K562 treated with DMSO at 1 percent for 48 hours (cell line): Measurements from ENCODE around the gene ZBTB9. TPM values are rescaled to one million over a fixed set of nuclear protein-coding genes. Genes with fewer than 3 reads are reported as not detected.

Source experiments
- total RNA-seq: library from RNA; unstranded; fragments of 300-600 nt; gene quantifications from 2 replicates; pipeline ENCODE4 v1.2.3, GENCODE V29; 2022; ENCODE audit warnings: low replicate concordance; ENCODE audit errors: extremely low read depth

Gene ZBTB9, protein sequence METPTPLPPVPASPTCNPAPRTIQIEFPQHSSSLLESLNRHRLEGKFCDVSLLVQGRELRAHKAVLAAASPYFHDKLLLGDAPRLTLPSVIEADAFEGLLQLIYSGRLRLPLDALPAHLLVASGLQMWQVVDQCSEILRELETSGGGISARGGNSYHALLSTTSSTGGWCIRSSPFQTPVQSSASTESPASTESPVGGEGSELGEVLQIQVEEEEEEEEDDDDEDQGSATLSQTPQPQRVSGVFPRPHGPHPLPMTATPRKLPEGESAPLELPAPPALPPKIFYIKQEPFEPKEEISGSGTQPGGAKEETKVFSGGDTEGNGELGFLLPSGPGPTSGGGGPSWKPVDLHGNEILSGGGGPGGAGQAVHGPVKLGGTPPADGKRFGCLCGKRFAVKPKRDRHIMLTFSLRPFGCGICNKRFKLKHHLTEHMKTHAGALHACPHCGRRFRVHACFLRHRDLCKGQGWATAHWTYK
- total RNA-seq, result not detected in 2 replicates

DNA sequence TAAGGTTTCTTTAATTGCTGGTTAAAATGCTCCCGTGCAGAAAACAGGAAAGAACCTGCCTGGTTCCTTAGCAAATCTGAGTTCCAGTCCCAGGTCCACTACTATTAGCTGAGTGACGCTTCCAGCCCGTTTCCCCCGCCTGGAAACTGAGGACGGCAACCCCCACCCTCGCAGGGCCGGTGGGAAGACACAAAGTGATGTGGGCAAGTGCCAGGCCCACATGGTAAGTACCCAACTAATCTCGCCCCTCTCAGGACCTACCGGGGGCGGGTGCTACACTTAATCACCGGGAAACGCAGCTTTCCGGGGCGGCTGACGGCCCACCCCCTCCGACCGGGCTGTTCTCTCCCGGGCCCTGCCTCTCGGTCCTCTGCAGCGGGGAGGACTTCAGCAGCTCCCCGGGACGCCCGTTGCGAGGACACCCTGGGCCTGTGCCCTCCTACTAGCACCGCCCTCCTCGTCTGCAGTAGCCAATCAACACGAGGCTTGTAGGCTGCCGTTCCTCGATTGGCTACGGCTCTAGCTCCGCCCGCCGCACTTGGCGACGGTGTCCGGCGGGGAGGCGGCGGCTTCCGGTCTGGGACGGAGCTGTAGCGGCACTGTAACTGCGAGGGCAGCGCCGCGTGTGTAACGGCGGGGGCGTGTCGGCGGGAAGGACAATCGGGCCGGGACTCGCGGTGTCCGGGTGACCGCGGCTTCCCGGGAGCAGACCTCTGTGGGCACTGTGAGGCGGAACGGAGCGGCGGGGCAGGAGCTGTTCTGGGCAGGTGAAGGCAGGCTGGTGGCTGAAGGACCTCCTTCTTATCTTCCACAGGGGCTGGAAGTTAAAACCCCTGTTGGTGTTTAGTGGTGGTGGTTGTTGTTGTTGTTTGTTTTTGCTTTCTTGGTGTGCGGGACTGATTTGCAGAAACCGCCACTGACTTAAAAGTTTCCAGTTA is at the start of gene ZBTB9:
Gene ZBTB9 (plus strand): TSS at position 568 of the 938 bp plus-strand sequence. CDS start 525 bp downstream, outside the sequence.

DNA sequence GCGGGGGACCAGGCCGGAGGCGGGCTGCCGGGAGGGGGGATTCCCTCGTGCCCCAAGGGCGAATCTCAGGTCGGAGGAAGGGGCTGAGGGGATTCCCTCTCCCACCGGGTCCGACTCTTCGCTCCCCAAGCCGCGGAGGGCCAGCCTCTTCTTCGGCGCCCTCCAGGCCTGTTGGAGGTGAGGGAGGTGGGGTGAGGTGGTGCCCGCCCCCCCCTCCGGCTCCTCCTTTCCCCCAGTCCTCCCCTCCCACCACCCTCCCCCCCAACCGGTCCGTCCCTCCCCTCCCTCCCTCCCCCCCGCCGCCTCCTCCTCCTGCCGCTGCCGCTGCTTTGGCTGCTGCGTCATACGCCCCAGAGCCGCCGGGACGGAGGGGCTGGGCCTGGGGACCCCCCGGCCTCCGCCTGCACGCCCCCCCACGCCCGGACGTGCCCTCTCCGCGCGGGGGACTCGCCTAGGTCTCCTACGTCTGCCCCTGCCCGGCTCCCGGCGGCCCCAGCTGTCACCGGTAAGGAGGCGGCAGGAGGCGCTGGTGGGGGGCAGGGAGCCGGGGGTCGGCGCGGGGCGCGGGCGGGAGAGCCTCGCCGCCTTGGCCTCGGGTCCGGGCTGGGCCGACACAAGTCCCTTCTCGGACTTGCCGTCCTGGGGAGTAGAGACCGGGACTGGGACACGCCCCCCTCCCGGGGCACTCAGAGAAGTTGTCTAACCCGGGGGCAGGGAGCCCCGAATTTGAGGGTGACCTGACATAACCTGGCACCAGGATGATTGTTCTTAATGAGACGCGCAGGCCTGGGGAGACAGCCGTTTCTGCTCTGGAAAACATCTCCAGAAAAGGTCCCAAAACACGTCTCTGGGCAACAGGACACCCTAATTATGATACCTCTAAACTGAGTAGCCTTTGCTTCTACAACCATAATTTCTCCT is 43.4 kb upstream of the ZBTB9 start, which contains the start of gene PHF1:
Gene PHF1 (plus strand): TSS at position 304 of the 921 bp plus-strand sequence. CDS start 1,250 bp downstream, outside the sequence.

DNA sequence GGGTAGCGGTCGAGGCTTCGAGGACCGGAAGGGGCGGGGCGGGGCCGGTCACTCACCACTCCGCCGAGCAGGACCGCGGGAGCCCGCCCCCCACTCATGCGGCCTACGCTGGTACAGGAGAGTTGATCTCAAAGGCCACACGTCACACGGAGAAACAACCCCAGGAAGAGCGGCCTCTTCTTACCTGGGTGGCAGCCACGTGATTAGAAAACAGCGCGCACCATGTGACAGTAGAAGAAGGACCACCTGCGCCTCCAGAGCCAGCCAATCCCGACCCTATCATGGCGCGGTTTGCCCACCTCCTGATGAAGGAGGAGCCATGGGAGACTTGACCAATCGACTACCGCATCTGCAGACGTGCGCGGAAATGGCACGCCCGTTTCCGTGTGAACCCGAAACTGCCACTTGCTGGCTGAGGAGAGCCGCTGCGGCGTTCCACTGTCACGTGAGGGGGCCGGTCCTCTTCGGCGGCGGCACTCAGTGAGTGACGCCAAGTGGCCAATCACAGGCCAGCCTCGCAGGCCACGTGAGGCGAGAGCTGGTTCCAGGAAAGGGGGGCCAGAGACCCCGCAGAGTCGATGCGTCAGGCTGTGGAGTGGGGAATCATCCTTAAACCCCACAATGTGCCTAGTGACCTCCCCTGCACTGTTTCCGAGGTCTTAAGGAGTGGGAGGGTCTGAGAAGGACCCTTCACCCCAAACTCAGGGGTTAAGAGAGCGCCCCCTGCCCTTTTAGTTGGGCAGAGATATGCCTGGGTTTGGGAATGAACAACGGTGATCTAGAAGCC is 36.3 kb upstream of the ZBTB9 start, which contains the start of gene CUTA:
Gene CUTA (minus strand): TSS at position 205 of the 787 bp plus-strand sequence. CDS start 107 bp downstream, at position 98.

DNA sequence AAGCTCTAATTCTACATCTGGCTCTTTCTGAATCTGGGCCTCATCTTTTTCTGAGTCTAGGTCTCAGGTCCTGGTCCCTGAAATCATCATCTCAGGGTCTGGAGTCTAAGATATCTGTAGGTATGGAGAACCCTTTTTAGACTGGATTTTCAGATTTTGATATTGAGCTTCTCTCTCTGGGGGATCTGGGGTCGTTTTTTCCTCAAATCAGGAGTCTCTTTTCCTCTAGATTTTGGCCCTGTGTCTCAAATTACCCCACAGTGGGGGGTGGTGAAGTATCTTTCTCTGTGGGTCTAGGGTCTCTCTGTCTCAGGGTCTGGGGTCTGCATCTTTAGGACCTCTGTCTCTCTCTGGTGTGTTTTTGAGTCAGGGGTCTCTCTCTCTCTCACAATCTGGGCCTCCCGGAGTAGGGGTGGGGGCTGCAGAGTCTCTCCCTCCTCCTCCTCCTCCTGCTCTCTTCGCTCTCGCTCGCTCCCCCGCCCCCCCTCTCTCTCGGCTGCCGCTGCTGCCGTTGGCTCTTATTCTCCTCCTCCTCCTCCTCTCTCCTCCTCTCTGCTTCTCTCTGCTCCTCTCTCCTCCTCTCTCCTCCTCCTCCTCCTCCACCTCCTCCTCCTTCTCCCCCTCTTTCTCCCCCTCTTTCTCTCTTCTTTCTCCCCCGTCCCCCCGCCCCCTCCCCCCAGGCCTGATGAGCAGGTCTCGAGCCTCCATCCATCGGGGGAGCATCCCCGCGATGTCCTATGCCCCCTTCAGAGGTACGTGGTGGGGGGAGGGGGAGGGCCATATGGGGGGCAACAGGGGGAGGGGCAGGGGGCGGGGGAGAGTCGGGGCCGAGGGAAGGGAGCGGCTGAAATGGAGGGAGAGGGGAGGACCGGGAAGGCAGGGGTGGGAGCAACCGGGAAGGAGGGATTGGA is 34.5 kb upstream of the ZBTB9 start, which contains the start of gene SYNGAP1:
Gene SYNGAP1 (plus strand): TSS at position 486 of the 911 bp plus-strand sequence. CDS start 200 bp downstream, at position 686.

Other genes starting within 250 kb of the ZBTB9 start
- not detected in 2 replicates for gene HSD17B8, start 249.9 kb upstream of the ZBTB9 start, total RNA-seq
- not detected in 2 replicates for gene RING1, start 246.1 kb upstream of the ZBTB9 start, total RNA-seq
- not detected in 2 replicates for gene VPS52, start 182.7 kb upstream of the ZBTB9 start, total RNA-seq
- 6,916 and 8,608 TPM in 2 replicates for gene RPS18, start 182.5 kb upstream of the ZBTB9 start, total RNA-seq
- gene B3GALT4, start 177.5 kb upstream of the ZBTB9 start, total RNA-seq, result not detected in 2 replicates
- gene WDR46, start 165.3 kb upstream of the ZBTB9 start, total RNA-seq, result not detected in 2 replicates
- gene PFDN6, start 165.0 kb upstream of the ZBTB9 start, total RNA-seq, result not detected in 2 replicates
- 141 TPM in 1 of 2 replicates, not detected in the other for gene RGL2, start 155.6 kb upstream of the ZBTB9 start, total RNA-seq
- gene TAPBP, start 140.5 kb upstream of the ZBTB9 start, total RNA-seq, result 231 TPM in 1 of 2 replicates, not detected in the other
- gene ZBTB22, start 136.8 kb upstream of the ZBTB9 start, total RNA-seq, result not detected in 2 replicates
- gene DAXX, start 131.6 kb upstream of the ZBTB9 start, total RNA-seq, result not detected in 2 replicates
- not detected in 2 replicates for gene KIFC1, start 62.8 kb upstream of the ZBTB9 start, total RNA-seq
- not detected in 2 replicates for gene PHF1, start 43.6 kb upstream of the ZBTB9 start, total RNA-seq
- gene CUTA, start 36.5 kb upstream of the ZBTB9 start, total RNA-seq, result not detected in 2 replicates
- not detected in 2 replicates for gene SYNGAP1, start 34.5 kb upstream of the ZBTB9 start, total RNA-seq
- gene BAK1, start 125.7 kb downstream of the ZBTB9 start, total RNA-seq, result not detected in 2 replicates
- not detected in 2 replicates for gene ITPR3, start 166.7 kb downstream of the ZBTB9 start, total RNA-seq